Measurements from ENCODE around the gene SLK.

GRCh38 chr10:104002911-104003310, 36.0 kb downstream of the SLK start:
- no peak for TF ChIP-seq CTCF (conservative IDR thresholded peaks at IDR 0.05; ENCODE audit: low read length)
- no peak for TF ChIP-seq EZH2phosphoT487 (IDR thresholded peaks at IDR 0.05; ENCODE audit: borderline replicate concordance)
